HepG2 (cell line): Measurements from ENCODE around the gene RGS19. TPM values are rescaled to one million over a fixed set of nuclear protein-coding genes. Genes with fewer than 3 reads are reported as not detected.

Source experiments
- ATAC-seq: fragments of 200-7000 bp; cut with Tn5 transposase; 3 replicates; pipeline ENCODE4 v1.9.1; 2020; ENCODE audit warnings: mild to moderate bottlenecking, moderate library complexity
- BruUV-seq: library from RNA; stranded (reverse); fragments of 400-500 nt; replicated peaks from 2 replicates; lab custom pipeline; 2021; lab: Mats Ljungman, UMichigan
- CTCF ChIA-PET: fragments of 300-600 bp; formaldehyde crosslinking; extraction: SDS; loops from one replicate; lab custom pipeline; 2021; ENCODE audit warnings: low total read pairs, inconsistent platforms, low intra/inter-chr PET ratio; lab: Yijun Ruan, JAX
- POLR2A ChIA-PET: fragments of 350-600 bp; sonication (Branson Sonifier 250); formaldehyde crosslinking; loops from one replicate; lab custom pipeline; 2020; ENCODE audit warnings: antibody characterized with exemption, inconsistent platforms; lab: Yijun Ruan, JAX
- DNase-seq: peaks from one replicate; pipeline ENCODE4 v3.0.0-alpha.2; 2015; ENCODE audit warnings: low spot score
- FAIRE-seq: peaks from 3 replicates; lab custom pipeline; 2011; peaks lifted over from hg19 to GRCh38; lab: Jason Lieb, UNC
- H2AFZ ChIP-seq: one replicate; pipeline ENCODE4 v1.6.1; 2011; ENCODE audit warnings: low read length, inconsistent platforms
- H3K27ac ChIP-seq: fragments of 300-600 bp; 3 replicates; pipeline ENCODE4 v1.8.0; 2011; ENCODE audit warnings: mixed run types, mild to moderate bottlenecking, mixed read lengths, low read length, inconsistent platforms; ENCODE audit not compliant: insufficient read depth; ENCODE audit errors: extremely low read length
- H3K27me3 ChIP-seq, 2 experiments: fragments of 200-600 bp in 1 of 2; 2 replicates in 1 of 2; 3 replicates in 1 of 2; pipeline versions ENCODE4 v1.6.0 to v1.8.0; 2011; ENCODE audit warnings: low read length in 2 of 2, mild to moderate bottlenecking in 2 of 2, moderate library complexity in 2 of 2, inconsistent platforms in 1 of 2; ENCODE audit not compliant: insufficient read depth in 2 of 2, control insufficient read depth in 1 of 2
- H3K36me3 ChIP-seq, 2 experiments: fragments of 200-600 bp in 1 of 2; replicated peaks in 1 of 2; 2 replicates in 1 of 2; 3 replicates in 1 of 2; pipeline versions ENCODE4 v1.5.1 to v1.8.0; 2011; ENCODE audit warnings: low read length in 2 of 2, inconsistent platforms in 1 of 2; ENCODE audit not compliant: insufficient read depth in 2 of 2, control insufficient read depth in 1 of 2
- H3K4me1 ChIP-seq: 2 replicates; pipeline ENCODE4 v1.5.1; 2012; ENCODE audit warnings: low read length, inconsistent platforms; ENCODE audit not compliant: insufficient read depth
- H3K4me2 ChIP-seq: 2 replicates; pipeline ENCODE4 v1.6.0; 2011; ENCODE audit warnings: low read depth, low read length, inconsistent platforms
- H3K4me3 ChIP-seq, 3 experiments: fragments of 200-600 bp in 1 of 3; sonication (generic), shearing (Covaris generic) in 1 of 3; replicated peaks in 1 of 3; 2 replicates each; pipeline ENCODE4 v1.5.1; 2011 to 2016; ENCODE audit warnings: low read length in 3 of 3, inconsistent platforms in 2 of 3, low read depth in 2 of 3, mild to moderate bottlenecking in 2 of 3, control low read depth in 1 of 3, mixed read lengths in 1 of 3; ENCODE audit not compliant: insufficient read depth in 1 of 3
- H3K79me2 ChIP-seq: one replicate; pipeline ENCODE4 v1.6.1; 2011; ENCODE audit warnings: low read length, inconsistent platforms; ENCODE audit not compliant: insufficient read depth
- H3K9ac ChIP-seq: 2 replicates; pipeline ENCODE4 v1.6.0; 2011; ENCODE audit warnings: mild to moderate bottlenecking, low read depth, low read length, inconsistent platforms; ENCODE audit not compliant: insufficient read depth
- H3K9me3 ChIP-seq: 2 replicates; pipeline ENCODE4 v1.5.1; 2012; ENCODE audit warnings: mild to moderate bottlenecking, low read length
- H4K20me1 ChIP-seq: 2 replicates; pipeline ENCODE4 v1.6.0; 2011; ENCODE audit warnings: inconsistent platforms, mild to moderate bottlenecking, low read length, moderate library complexity; ENCODE audit not compliant: insufficient read depth
- GZF1 ChIP-seq: sonication (generic); formaldehyde crosslinking; IDR thresholded peaks from 2 replicates; pipeline ENCODE4 v1.5.1; 2020; ENCODE audit warnings: mild to moderate bottlenecking, missing genetic modification reagents
- MAF1 ChIP-seq: sonication (generic); formaldehyde crosslinking; IDR thresholded peaks from 2 replicates; pipeline ENCODE4 v1.5.0; 2020; ENCODE audit warnings: missing genetic modification reagents, borderline replicate concordance
- MTF1 ChIP-seq: sonication (generic); formaldehyde crosslinking; IDR thresholded peaks from 2 replicates; pipeline ENCODE4 v1.5.0; 2020; ENCODE audit warnings: missing genetic modification reagents
- MTF2 ChIP-seq: sonication (generic); formaldehyde crosslinking; IDR thresholded peaks from 2 replicates; pipeline ENCODE4 v1.5.0; 2020; ENCODE audit warnings: missing genetic modification reagents, borderline replicate concordance
- MYPOP ChIP-seq: sonication (generic); formaldehyde crosslinking; IDR thresholded peaks from 2 replicates; pipeline ENCODE4 v1.8.1; 2023; ENCODE audit warnings: mild to moderate bottlenecking, moderate library complexity, missing genetic modification reagents
- PATZ1 ChIP-seq: sonication (generic); formaldehyde crosslinking; IDR thresholded peaks from 2 replicates; pipeline ENCODE4 v1.4.0; 2020; ENCODE audit warnings: missing genetic modification reagents
- PITX1 ChIP-seq: sonication (generic); formaldehyde crosslinking; IDR thresholded peaks from 2 replicates; pipeline ENCODE4 v1.5.1; 2020; ENCODE audit warnings: mild to moderate bottlenecking, missing genetic modification reagents
- SOX5 ChIP-seq: IDR thresholded peaks from 2 replicates; pipeline ENCODE4 v1.6.1; 2016; ENCODE audit warnings: borderline replicate concordance
- ZFY ChIP-seq: sonication (generic); formaldehyde crosslinking; IDR thresholded peaks from 2 replicates; pipeline ENCODE4 v1.4.0; 2020; ENCODE audit warnings: missing genetic modification reagents
- ZHX1 ChIP-seq: sonication (generic); formaldehyde crosslinking; IDR thresholded peaks from 2 replicates; pipeline ENCODE4 v1.8.1; 2022; ENCODE audit warnings: low read depth, mild to moderate bottlenecking, missing genetic modification reagents
- ZNF124 ChIP-seq: sonication (generic); formaldehyde crosslinking; IDR thresholded peaks from 2 replicates; pipeline ENCODE4 v1.4.0; 2020; ENCODE audit warnings: missing genetic modification reagents
- ZNF260 ChIP-seq: sonication (generic); formaldehyde crosslinking; IDR thresholded peaks from 2 replicates; pipeline ENCODE4 v1.4.0; 2020; ENCODE audit warnings: missing genetic modification reagents, low read depth, mild to moderate bottlenecking, borderline replicate concordance
- ZNF333 ChIP-seq: sonication (generic); formaldehyde crosslinking; IDR thresholded peaks from 2 replicates; pipeline ENCODE4 v1.4.0; 2020; ENCODE audit warnings: mild to moderate bottlenecking, missing genetic modification reagents, borderline replicate concordance
- ZNF652 ChIP-seq: IDR thresholded peaks from 2 replicates; pipeline ENCODE4 v1.6.1; 2016; ENCODE audit warnings: low read depth, borderline replicate concordance
- ZNF766 ChIP-seq: sonication (generic); formaldehyde crosslinking; IDR thresholded peaks from 2 replicates; pipeline ENCODE4 v1.5.0; 2020; ENCODE audit warnings: missing genetic modification reagents, borderline replicate concordance
- ZSCAN30 ChIP-seq: sonication (generic); formaldehyde crosslinking; IDR thresholded peaks from 2 replicates; pipeline ENCODE4 v1.5.0; 2020; ENCODE audit warnings: mild to moderate bottlenecking, missing genetic modification reagents
- WGBS: methylation state at CpG from one replicate; pipeline ENCODE4 v1.1.6; 2017; ENCODE audit warnings: low lambda C conversion rate; 5-methylcytosine and 5-hydroxymethylcytosine counted together
- in situ Hi-C: cut with HindIII; loops from 2 replicates; pipeline ENCODE4 v1.10.0; 2017; ENCODE audit warnings: low pct_unique_long_range_greater_than_20kb; ENCODE audit not compliant: extremely low pct_ligation_motif_present
- intact Hi-C: fragments of 100-400 bp; cut with micrococcal nuclease; formaldehyde crosslinking; loops from one replicate; pipeline ENCODE4 v1.10.0; 2022; ENCODE audit not compliant: unreplicated experiment
- polyA plus RNA-seq, 8 experiments: library from polyadenylated mRNA; depleted of rRNA in 3 of 8; stranded (reverse) in 7 of 8; unstranded in 1 of 8; fragments of >200 nt; fragmentation: Illumina TruSeq in 4 of 8; extraction: Trizol in 4 of 8; gene quantifications; 2 replicates each; pipeline versions ENCODE4 v1.2.1 to v1.2.3, GENCODE V29; 2011 to 2016; ENCODE audit warnings: low read depth in 4 of 8, missing spikeins in 1 of 8, mixed read lengths in 1 of 8; ENCODE audit not compliant: insufficient read depth in 1 of 8
- total RNA-seq, 5 experiments: library from RNA; depleted of rRNA; stranded (reverse); fragments of >200 nt; fragmentation: Illumina TruSeq; extraction: Trizol; gene quantifications; 2 replicates each; pipeline ENCODE4 v1.2.3, GENCODE V29; 2016; ENCODE audit warnings: low read depth in 1 of 5

Gene RGS19
- total and polyA plus RNA-seq, 2 of the 13 experiments (the other 11 are each of a cell fraction or from before 2014, with no cell fraction given), result 10.7 to 11.9 TPM

- TF ChIP-seq PATZ1 (CRISPR knock-in tag), result peak; percentile 80
Measured at GRCh38 chr20:64064145-64064698, 15.1 kb downstream of the RGS19 start (continued).

- TSS peak; percentile 78 for BruUV-seq
- FAIRE-seq, result peak; percentile 4
- TF ChIP-seq ZHX1 (no peak), MAF1 (no peak), ZNF124 (CRISPR knock-in tag) (no peak), MTF1 (no peak), MTF2 (peak; percentile 96; the same call in 1 of the 2 replicates), PITX1 (CRISPR knock-in tag) (no peak), MYPOP (CRISPR knock-in tag) (no peak), GZF1 (CRISPR knock-in tag) (0 out of 2 replicates have a peak, but pooled peaks have one; percentile 13), ZNF652 (CRISPR knock-in tag) (no peak), ZSCAN30 (CRISPR knock-in tag) (no peak), ZNF333 (CRISPR knock-in tag) (peak; percentile 38; the same call in 1 of the 2 replicates), ZNF766 (no peak), ZNF260 (CRISPR knock-in tag) (no peak), ZFY (no peak), SOX5 (no peak)
Measured at GRCh38 chr20:64063389-64064144, 15.8 kb downstream of the RGS19 start.

More at GRCh38 chr20:64063389-64064144, 15.8 kb downstream of the RGS19 start:
- peak; percentile 35 for ATAC-seq
- under 1% methylated on average over 35 of the region's 51 CpGs for WGBS
- H4K20me1 ChIP-seq, result peaks cover 4% of the 10 kb centered on the region; the same call in 1 of the 2 replicates
- H3K9ac ChIP-seq, result peak overlapping the region; percentile 82
- H3K9me3 ChIP-seq, result no peaks in the 10 kb centered on the region
- H2AFZ ChIP-seq, result no peak overlapping the region
- no peaks in the 10 kb centered on the region for H3K79me2 ChIP-seq
- H3K4me2 ChIP-seq, result peak overlapping the region; percentile 95
- no peaks in the 10 kb centered on the region for H3K36me3 ChIP-seq
- ChIA-PET CTCF (interaction anchor here (1.5 kb wide), 1 partner anchor 83 kb away, joined by 4 read pairs; the partner anchor contains the start of gene PRPF6), POLR2A (interaction anchor here (0.6 to 4.6 kb wide), 26 partner anchors 8 to 411 kb away, joined by 3 to 113 read pairs (median 7); partner anchors contain the start of genes C20orf204, LKAAEAR1, OPRL1 and PRPF6)
- in situ Hi-C loops (no loop called here), intact Hi-C loops (loop anchor here (2.0 kb wide), 1 partner anchor 17 kb away; the partner anchor contains the start of gene OPRL1)
- peaks cover 57% of the 10 kb centered on the region for H3K4me1 ChIP-seq
- peak overlapping the region; percentile 78 for H3K27ac ChIP-seq
- peaks cover 3 to 6% of the 10 kb centered on the region in 2 experiments; a peak in 2 of 5 replicates for H3K27me3 ChIP-seq
- DNase-seq, result no peak
- peak overlapping the region; percentile 82 to 98 (median 90) for H3K4me3 ChIP-seq
